Osteocyte (in vitro differentiated cells): Measurements from ENCODE around the gene DPP9. TPM values are rescaled to one million over a fixed set of nuclear protein-coding genes. Genes with fewer than 3 reads are reported as not detected.
A peak's percentile ranks its signal among the peaks of the same experiment; 100 is the strongest.

Experiments used
- DNase-seq: peaks from one replicate; pipeline ENCODE4 v3.0.0; 2021; ENCODE audit warnings: mixed read lengths; ENCODE audit not compliant: unreplicated experiment; ENCODE audit errors: extremely low spot score
- H3K27ac Mint-ChIP-seq: one replicate; pipeline ENCODE4 v1.8.0; 2021; ENCODE audit warnings: mild to moderate bottlenecking, mixed read lengths; ENCODE audit not compliant: unreplicated experiment
- H3K27me3 Mint-ChIP-seq: one replicate; pipeline ENCODE4 v1.8.0; 2021; ENCODE audit warnings: mixed read lengths; ENCODE audit not compliant: unreplicated experiment
- H3K36me3 Mint-ChIP-seq: one replicate; pipeline ENCODE4 v1.8.0; 2021; ENCODE audit warnings: mixed read lengths; ENCODE audit not compliant: unreplicated experiment
- H3K4me1 Mint-ChIP-seq: one replicate; pipeline ENCODE4 v1.8.0; 2021; ENCODE audit warnings: mixed read lengths; ENCODE audit not compliant: unreplicated experiment
- H3K4me3 Mint-ChIP-seq: one replicate; pipeline ENCODE4 v1.8.0; 2021; ENCODE audit warnings: mild to moderate bottlenecking, moderate library complexity, mixed read lengths; ENCODE audit not compliant: unreplicated experiment
- H3K9me3 Mint-ChIP-seq: one replicate; pipeline ENCODE4 v1.8.0; 2021; ENCODE audit warnings: mixed read lengths; ENCODE audit not compliant: unreplicated experiment
- CTCF ChIP-seq: fragments of 200-600 bp; sonication (generic); IDR thresholded peaks from 2 replicates; pipeline ENCODE4 v1.5.0; 2021; ENCODE audit warnings: antibody characterized with exemption, mild to moderate bottlenecking, moderate library complexity
- total RNA-seq: library from RNA; stranded (reverse); gene quantifications from 2 replicates; pipeline ENCODE4 v1.2.1, GENCODE V29; 2021

Gene DPP9
- total RNA-seq, 1 donor from 2014 or later = 54.8 TPM

GRCh38 chr19:4704317-4704673 is 19.3 kb downstream of the DPP9 start:
- peaks cover 35% of the 10 kb centered on the region for H3K4me1 Mint-ChIP-seq
- H3K4me3 Mint-ChIP-seq = no peak overlapping the region
- no peaks in the 10 kb centered on the region for H3K9me3 Mint-ChIP-seq
- no peaks in the 10 kb centered on the region for H3K27me3 Mint-ChIP-seq
- no peak for TF ChIP-seq CTCF
- H3K27ac Mint-ChIP-seq = peak overlapping the region; percentile 63
- peaks cover 25% of the 10 kb centered on the region for H3K36me3 Mint-ChIP-seq
- DNase-seq = no peak

GRCh38 chr19:4703671-4704316 is 19.8 kb downstream of the DPP9 start:
- Mint-ChIP-seq H3K4me3 (no peak overlapping the region), H3K27me3 (no peaks in the 10 kb centered on the region), H3K4me1 (peaks cover 30% of the 10 kb centered on the region), H3K36me3 (peaks cover 22% of the 10 kb centered on the region), H3K27ac (no peak overlapping the region), H3K9me3 (no peaks in the 10 kb centered on the region)
- no peak for TF ChIP-seq CTCF
- no peak for DNase-seq

GRCh38 chr19:4702764-4703163 is 20.9 kb downstream of the DPP9 start:
- no peak overlapping the region for H3K27ac Mint-ChIP-seq
- no peaks in the 10 kb centered on the region for H3K27me3 Mint-ChIP-seq
- no peak for TF ChIP-seq CTCF
- no peaks in the 10 kb centered on the region for H3K9me3 Mint-ChIP-seq
- no peak for DNase-seq
- peaks cover 21% of the 10 kb centered on the region for H3K4me1 Mint-ChIP-seq
- H3K4me3 Mint-ChIP-seq = no peak overlapping the region
- peaks cover 21% of the 10 kb centered on the region for H3K36me3 Mint-ChIP-seq

- H3K36me3 Mint-ChIP-seq = peaks cover 28% of the 10 kb centered on the region
- no peak for TF ChIP-seq CTCF
- H3K4me3 Mint-ChIP-seq = no peak overlapping the region
- no peak overlapping the region for H3K27ac Mint-ChIP-seq
- DNase-seq = no peak
- H3K9me3 Mint-ChIP-seq = no peaks in the 10 kb centered on the region
- H3K4me1 Mint-ChIP-seq = peaks cover 27% of the 10 kb centered on the region
- no peaks in the 10 kb centered on the region for H3K27me3 Mint-ChIP-seq
Observed at GRCh38 chr19:4701557-4701956, 22.1 kb downstream of the DPP9 start.

GRCh38 chr19:4700693-4700970 is 23.0 kb downstream of the DPP9 start:
- Mint-ChIP-seq H3K4me3 (no peak overlapping the region), H3K4me1 (peaks cover 31% of the 10 kb centered on the region), H3K36me3 (peaks cover 28% of the 10 kb centered on the region), H3K9me3 (no peaks in the 10 kb centered on the region), H3K27ac (no peak overlapping the region), H3K27me3 (no peaks in the 10 kb centered on the region)
- TF ChIP-seq CTCF = no peak
- no peak for DNase-seq
